CD4-positive, alpha-beta T cell (primary cell): Measurements from ENCODE around the gene CILP. TPM values are rescaled to one million over a fixed set of nuclear protein-coding genes. Genes with fewer than 3 reads are reported as not detected.

Source experiments
- ATAC-seq: fragments of 200-7000 bp; cut with Tn5 transposase; one replicate; pipeline ENCODE4 v1.10.0; 2022; ENCODE audit warnings: mild to moderate bottlenecking; ENCODE audit not compliant: poor library complexity
- CTCF ChIA-PET: fragments of 350-600 bp; sonication (Branson Sonifier 250); formaldehyde crosslinking; loops from one replicate; lab custom pipeline; 2021; ENCODE audit warnings: antibody characterized with exemption, inconsistent platforms; lab: Charles Lee
- POLR2A ChIA-PET: fragments of 350-600 bp; sonication (Branson Sonifier 250); formaldehyde crosslinking; loops from one replicate; lab custom pipeline; 2021; ENCODE audit warnings: antibody characterized with exemption, inconsistent platforms; lab: Charles Lee
- DNase-seq, 14 experiments: peaks; one replicate each; pipeline ENCODE4 v3.0.0-alpha.2; 2013 to 2020; ENCODE audit warnings: mixed read lengths in 2 of 14
- H3K27ac ChIP-seq, 2 donors: one replicate each; pipeline versions ENCODE4 v1.5.1 to v1.7.0; 2013; ENCODE audit warnings: low read length in 2 of 2, low read depth in 1 of 2, mild to moderate bottlenecking in 1 of 2
- H3K27me3 ChIP-seq, 2 experiments: 1 replicate in 1 of 2; 2 replicates in 1 of 2; pipeline versions ENCODE4 v1.6.1 to v1.7.0; 2013; ENCODE audit warnings: low read length in 2 of 2, control low read depth in 1 of 2, mild to moderate bottlenecking in 1 of 2, moderate library complexity in 1 of 2; ENCODE audit not compliant: insufficient read depth in 2 of 2, control insufficient read depth in 1 of 2
- H3K36me3 ChIP-seq: one replicate; pipeline ENCODE4 v1.6.1; 2013; ENCODE audit warnings: low read length, control low read depth; ENCODE audit not compliant: insufficient read depth
- H3K4me1 ChIP-seq: one replicate; pipeline ENCODE4 v1.6.1; 2013; ENCODE audit warnings: low read length, control low read depth; ENCODE audit not compliant: insufficient read depth
- H3K4me3 ChIP-seq: one replicate; pipeline ENCODE4 v1.5.1; 2013; ENCODE audit warnings: mild to moderate bottlenecking, low read length, moderate library complexity
- H3K9me3 ChIP-seq, 2 experiments: 1 replicate in 1 of 2; 2 replicates in 1 of 2; pipeline versions ENCODE4 v1.6.1 to v1.7.0; 2013; ENCODE audit warnings: low read length in 2 of 2, mild to moderate bottlenecking in 2 of 2, control low read depth in 1 of 2, moderate library complexity in 1 of 2; ENCODE audit not compliant: control insufficient read depth in 1 of 2, insufficient read depth in 1 of 2
- H3K27ac Mint-ChIP-seq: one replicate; pipeline ENCODE4 v1.8.0; 2020; ENCODE audit warnings: mixed read lengths
- H3K27me3 Mint-ChIP-seq: one replicate; pipeline ENCODE4 v1.8.0; 2021; ENCODE audit warnings: mixed read lengths
- H3K36me3 Mint-ChIP-seq: one replicate; pipeline ENCODE4 v1.8.0; 2021; ENCODE audit warnings: low read depth, mixed read lengths
- H3K4me1 Mint-ChIP-seq: one replicate; pipeline ENCODE4 v1.8.0; 2021; ENCODE audit warnings: low read depth, mixed read lengths
- H3K4me3 Mint-ChIP-seq: one replicate; pipeline ENCODE4 v1.8.0; 2020; ENCODE audit warnings: mild to moderate bottlenecking, mixed read lengths
- H3K9me3 Mint-ChIP-seq: one replicate; pipeline ENCODE4 v1.8.0; 2020; ENCODE audit warnings: mixed read lengths
- CTCF ChIP-seq: fragments of 200-600 bp; IDR thresholded peaks from one replicate; pipeline ENCODE4 v1.8.0; 2022; ENCODE audit warnings: antibody characterized with exemption, mild to moderate bottlenecking
- intact Hi-C, 2 experiments: fragments of 100-400 bp; cut with DNase I in 1 of 2; cut with micrococcal nuclease in 1 of 2; formaldehyde crosslinking; loops; one replicate each; pipeline versions ENCODE4 v1.15.1 to v1.9.0; 2023 to 2025; cut with DNase I, micrococcal nuclease
- total RNA-seq, 174 experiments: library from RNA in 2 of 174; stranded (reverse) in 2 of 174; gene quantifications; one replicate each; pipeline ENCODE4 v1.2.3 and lab custom pipeline; 2021 to 2026

Gene CILP
- total RNA-seq, 2 experiments from 2014 or later: 0.31 to 0.33 TPM

GRCh38 chr15:65163041-65163440, 48.2 kb downstream of the CILP start:
- no peaks in the 10 kb centered on the region for H3K4me1 ChIP-seq
- H3K27me3 ChIP-seq: no peaks in the 10 kb centered on the region
- no peaks in the 10 kb centered on the region for H3K27me3 Mint-ChIP-seq
- H3K4me3 ChIP-seq: no peak overlapping the region
- CTCF ChIA-PET: no interaction called here
- H3K4me3 Mint-ChIP-seq: no peak overlapping the region
- H3K9me3 Mint-ChIP-seq: no peaks in the 10 kb centered on the region
- H3K36me3 Mint-ChIP-seq: peaks cover 69% of the 10 kb centered on the region
- intact Hi-C loops: no loop called here
- ATAC-seq: no peak
- H3K36me3 ChIP-seq: peaks cover 63% of the 10 kb centered on the region
- DNase-seq: no peak
- no peak for TF ChIP-seq CTCF
- POLR2A ChIA-PET: no interaction called here
- H3K4me1 Mint-ChIP-seq: peaks cover 14% of the 10 kb centered on the region
- H3K27ac ChIP-seq: no peak overlapping the region
- H3K27ac Mint-ChIP-seq: no peak overlapping the region
- H3K9me3 ChIP-seq: no peaks in the 10 kb centered on the region

DNA sequence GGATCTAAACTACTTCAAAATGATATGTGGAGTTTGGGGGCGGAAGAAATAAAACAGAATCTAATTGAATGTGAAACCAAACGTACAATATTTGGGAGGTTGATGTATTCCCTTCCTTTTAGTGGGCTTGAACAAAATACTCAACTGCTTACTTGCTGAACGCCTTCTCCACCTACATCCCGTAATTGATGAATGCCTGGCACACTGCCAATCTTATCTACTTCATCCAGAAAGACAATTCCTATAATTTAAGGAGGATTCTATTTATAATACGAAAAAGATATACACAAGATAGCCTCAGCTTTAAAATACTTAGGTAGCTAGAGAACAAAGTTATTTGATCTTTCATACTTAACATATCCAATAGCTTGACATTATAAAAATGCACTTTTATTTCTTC, 54.6 kb downstream of the CILP start:
- H3K36me3 ChIP-seq: peaks cover 72% of the 10 kb centered on the region
- no peak for TF ChIP-seq CTCF
- H3K36me3 Mint-ChIP-seq: peaks cover 84% of the 10 kb centered on the region

GRCh38 chr15:65154720-65155119, 56.6 kb downstream of the CILP start:
- ChIA-PET CTCF (no interaction called here), POLR2A (no interaction called here)
- Mint-ChIP-seq H3K4me3 (no peak overlapping the region), H3K4me1 (no peaks in the 10 kb centered on the region), H3K27me3 (no peaks in the 10 kb centered on the region), H3K9me3 (no peaks in the 10 kb centered on the region), H3K36me3 (peaks cover 84% of the 10 kb centered on the region), H3K27ac (no peak overlapping the region)
- Histone ChIP-seq H3K36me3 (peaks cover 84% of the 10 kb centered on the region), H3K27me3 (no peaks in the 10 kb centered on the region), H3K4me3 (no peak overlapping the region), H3K27ac (no peak overlapping the region), H3K9me3 (no peaks in the 10 kb centered on the region), H3K4me1 (no peaks in the 10 kb centered on the region)
- TF ChIP-seq CTCF: no peak
- ATAC-seq (no peak), DNase-seq (no peak)
- intact Hi-C loops: no loop called here

More for the DNA sequence above, 54.6 kb downstream of the CILP start:
- H3K27ac Mint-ChIP-seq: no peak overlapping the region
- ChIA-PET POLR2A (no interaction called here), CTCF (no interaction called here)
- Histone ChIP-seq H3K27me3 (no peaks in the 10 kb centered on the region), H3K9me3 (no peaks in the 10 kb centered on the region), H3K27ac (no peak overlapping the region), H3K4me1 (no peaks in the 10 kb centered on the region), H3K4me3 (no peak overlapping the region)
- ATAC-seq: no peak
- no peaks in the 10 kb centered on the region for H3K9me3 Mint-ChIP-seq
- H3K27me3 Mint-ChIP-seq: no peaks in the 10 kb centered on the region
- peaks cover 3% of the 10 kb centered on the region for H3K4me1 Mint-ChIP-seq
- DNase-seq: no peak
- intact Hi-C loops: no loop called here
- H3K4me3 Mint-ChIP-seq: no peak overlapping the region
